DND-41 (cell line): ENCODE measurements around the gene VCX.
A peak's percentile ranks its signal among the peaks of the same experiment; 100 is the strongest.

Experiments used
- ATAC-seq: fragments of 200-7000 bp; cut with Tn5 transposase; 3 replicates; pipeline ENCODE4 v1.9.1; 2021; ENCODE audit warnings: low read depth; ENCODE audit not compliant: insufficient read depth
- DNase-seq: peaks from one replicate; pipeline ENCODE4 v3.0.0-alpha.2; 2020
- H2AFZ ChIP-seq: 2 replicates; pipeline ENCODE4 v1.6.0; 2012; ENCODE audit warnings: low read depth, low read length
- H3K27ac ChIP-seq: 2 replicates; pipeline ENCODE4 v1.5.1; 2012; ENCODE audit warnings: low read length, inconsistent platforms
- H3K27me3 ChIP-seq: fragments of 200-600 bp; sonication (generic); 2 replicates; pipeline ENCODE4 v1.6.0; 2012; ENCODE audit warnings: low read length, mild to moderate bottlenecking, inconsistent platforms; ENCODE audit not compliant: insufficient read depth, poor library complexity
- H3K36me3 ChIP-seq: 2 replicates; pipeline ENCODE4 v1.5.1; 2012; ENCODE audit warnings: low read length, inconsistent platforms; ENCODE audit not compliant: insufficient read depth
- H3K4me1 ChIP-seq: 2 replicates; pipeline ENCODE4 v1.5.1; 2012; ENCODE audit warnings: mild to moderate bottlenecking, low read length; ENCODE audit not compliant: insufficient read depth
- H3K4me2 ChIP-seq: 2 replicates; pipeline ENCODE4 v1.6.0; 2012; ENCODE audit warnings: mild to moderate bottlenecking, moderate library complexity, low read length, inconsistent platforms; ENCODE audit not compliant: insufficient read depth
- H3K4me3 ChIP-seq, 2 experiments: fragments of 200-600 bp in 1 of 2; shearing (Covaris generic) in 1 of 2; 2 replicates each; pipeline ENCODE4 v1.5.1; 2012 to 2016; ENCODE audit warnings: inconsistent platforms in 2 of 2, low read length in 2 of 2, mild to moderate bottlenecking in 2 of 2, low read depth in 1 of 2, moderate library complexity in 1 of 2
- H3K79me2 ChIP-seq: 2 replicates; pipeline ENCODE4 v1.6.0; 2012; ENCODE audit warnings: low read length, inconsistent platforms; ENCODE audit not compliant: insufficient read depth
- H3K9ac ChIP-seq: 2 replicates; pipeline ENCODE4 v1.6.0; 2012; ENCODE audit warnings: low read depth, mild to moderate bottlenecking, inconsistent platforms, low read length, moderate library complexity
- H3K9me3 ChIP-seq: 2 replicates; pipeline ENCODE4 v1.5.1; 2012; ENCODE audit warnings: low read length, moderate library complexity, mild to moderate bottlenecking, inconsistent platforms; ENCODE audit not compliant: insufficient read depth, severe bottlenecking
- H4K20me1 ChIP-seq: 2 replicates; pipeline ENCODE4 v1.6.0; 2012; ENCODE audit warnings: low read length; ENCODE audit not compliant: insufficient read depth
- EZH2 ChIP-seq: IDR thresholded peaks from 3 replicates; pipeline ENCODE4 v1.6.1; 2012; ENCODE audit warnings: borderline replicate concordance, low read depth, mild to moderate bottlenecking, moderate library complexity, low read length, inconsistent platforms; ENCODE audit not compliant: severe bottlenecking
- TF ChIP-seq, protein P1 (sequence below): IDR thresholded peaks from 2 replicates; pipeline ENCODE4 v1.5.1; 2012; ENCODE audit warnings: borderline replicate concordance, low read length, moderate library complexity, mild to moderate bottlenecking; ENCODE audit not compliant: poor library complexity, severe bottlenecking; ENCODE audit errors: extremely low read depth

VCX gene

DNA sequence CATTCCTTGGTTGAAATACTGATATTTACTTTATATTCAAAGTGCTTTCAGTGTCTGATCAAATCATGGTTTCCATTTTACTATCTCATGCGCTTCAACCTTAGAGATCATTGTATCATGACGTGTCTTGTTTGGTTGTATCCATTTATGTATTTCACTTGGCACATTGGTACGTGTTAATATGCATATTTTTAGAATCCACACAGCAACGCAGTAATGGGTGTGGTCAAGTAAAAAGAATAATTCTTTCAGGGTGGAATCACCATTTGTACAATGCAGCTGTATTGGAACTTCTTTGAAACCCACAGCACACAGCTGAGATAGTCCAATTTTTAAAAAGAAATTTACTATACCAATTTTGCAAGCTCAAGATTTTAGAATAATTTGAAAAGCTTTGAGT, 29.1 kb downstream of the VCX start:
- H3K9me3 ChIP-seq: no peaks in the 10 kb centered on the region

DNA sequence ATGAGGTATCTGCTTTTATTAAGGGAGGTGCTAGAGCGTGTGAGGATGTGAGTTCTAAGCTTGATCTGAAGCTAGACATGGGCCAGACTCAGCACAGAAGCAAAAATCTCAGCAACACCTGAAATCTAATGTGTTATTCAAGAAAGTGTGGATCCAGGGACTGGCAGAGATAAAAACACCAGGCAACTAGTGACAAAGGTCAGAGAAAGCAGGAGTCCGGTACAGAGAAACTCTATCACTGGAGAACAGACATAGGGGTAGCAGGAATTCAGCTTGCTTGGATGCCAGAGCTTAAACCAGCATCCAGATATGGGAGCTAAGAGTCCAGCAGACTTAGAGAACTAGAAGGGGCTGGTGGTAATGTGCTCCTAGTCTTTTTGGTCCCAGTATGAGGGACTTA, 34.0 kb downstream of the VCX start:
- TF ChIP-seq EZH2: no peak
- no peak for DNase-seq
- no peak overlapping the region for H2AFZ ChIP-seq

More for the DNA sequence above, 29.1 kb downstream of the VCX start:
- no peaks in the 10 kb centered on the region for H3K79me2 ChIP-seq
- no peak overlapping the region for H3K4me2 ChIP-seq
- H3K4me1 ChIP-seq: no peaks in the 10 kb centered on the region
- H3K27me3 ChIP-seq: no peaks in the 10 kb centered on the region
- H3K9ac ChIP-seq: no peak overlapping the region
- H2AFZ ChIP-seq: no peak overlapping the region
- H3K4me3 ChIP-seq: no peak overlapping the region
- no peak for DNase-seq
- no peak overlapping the region for H3K27ac ChIP-seq
- H3K36me3 ChIP-seq: no peaks in the 10 kb centered on the region
- no peaks in the 10 kb centered on the region for H4K20me1 ChIP-seq
- TF ChIP-seq, protein P1, sequence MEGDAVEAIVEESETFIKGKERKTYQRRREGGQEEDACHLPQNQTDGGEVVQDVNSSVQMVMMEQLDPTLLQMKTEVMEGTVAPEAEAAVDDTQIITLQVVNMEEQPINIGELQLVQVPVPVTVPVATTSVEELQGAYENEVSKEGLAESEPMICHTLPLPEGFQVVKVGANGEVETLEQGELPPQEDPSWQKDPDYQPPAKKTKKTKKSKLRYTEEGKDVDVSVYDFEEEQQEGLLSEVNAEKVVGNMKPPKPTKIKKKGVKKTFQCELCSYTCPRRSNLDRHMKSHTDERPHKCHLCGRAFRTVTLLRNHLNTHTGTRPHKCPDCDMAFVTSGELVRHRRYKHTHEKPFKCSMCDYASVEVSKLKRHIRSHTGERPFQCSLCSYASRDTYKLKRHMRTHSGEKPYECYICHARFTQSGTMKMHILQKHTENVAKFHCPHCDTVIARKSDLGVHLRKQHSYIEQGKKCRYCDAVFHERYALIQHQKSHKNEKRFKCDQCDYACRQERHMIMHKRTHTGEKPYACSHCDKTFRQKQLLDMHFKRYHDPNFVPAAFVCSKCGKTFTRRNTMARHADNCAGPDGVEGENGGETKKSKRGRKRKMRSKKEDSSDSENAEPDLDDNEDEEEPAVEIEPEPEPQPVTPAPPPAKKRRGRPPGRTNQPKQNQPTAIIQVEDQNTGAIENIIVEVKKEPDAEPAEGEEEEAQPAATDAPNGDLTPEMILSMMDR: no peak
- TF ChIP-seq EZH2: no peak
- no peak for ATAC-seq

DNA sequence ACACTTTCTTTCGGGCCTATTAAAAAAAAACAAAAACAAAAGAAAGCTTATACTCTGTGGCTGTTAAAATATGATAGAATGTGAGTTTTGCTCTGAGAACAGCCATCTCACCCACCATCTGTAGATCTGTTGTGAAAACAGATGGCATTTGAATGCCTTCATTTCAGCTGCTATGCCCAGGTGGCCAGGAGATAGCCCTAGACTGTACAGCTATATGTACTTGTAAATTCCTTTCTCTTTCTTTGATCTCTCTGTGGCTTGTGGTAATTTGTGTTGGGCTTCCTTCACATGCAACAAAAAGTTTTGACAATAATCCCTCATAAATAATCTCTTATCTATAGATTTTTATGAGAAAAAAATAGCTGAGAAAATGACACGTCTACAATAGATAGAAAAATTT, 46.2 kb downstream of the VCX start:
- peak; percentile 76 for DNase-seq

More for the DNA sequence above, 34.0 kb downstream of the VCX start:
- Histone ChIP-seq H3K4me3 (no peak overlapping the region), H3K9ac (no peak overlapping the region), H3K4me1 (no peaks in the 10 kb centered on the region), H3K79me2 (no peaks in the 10 kb centered on the region), H3K27ac (no peak overlapping the region), H3K9me3 (no peaks in the 10 kb centered on the region), H3K36me3 (no peaks in the 10 kb centered on the region), H3K27me3 (no peaks in the 10 kb centered on the region), H4K20me1 (no peaks in the 10 kb centered on the region), H3K4me2 (no peak overlapping the region)
- ATAC-seq: no peak

DNA sequence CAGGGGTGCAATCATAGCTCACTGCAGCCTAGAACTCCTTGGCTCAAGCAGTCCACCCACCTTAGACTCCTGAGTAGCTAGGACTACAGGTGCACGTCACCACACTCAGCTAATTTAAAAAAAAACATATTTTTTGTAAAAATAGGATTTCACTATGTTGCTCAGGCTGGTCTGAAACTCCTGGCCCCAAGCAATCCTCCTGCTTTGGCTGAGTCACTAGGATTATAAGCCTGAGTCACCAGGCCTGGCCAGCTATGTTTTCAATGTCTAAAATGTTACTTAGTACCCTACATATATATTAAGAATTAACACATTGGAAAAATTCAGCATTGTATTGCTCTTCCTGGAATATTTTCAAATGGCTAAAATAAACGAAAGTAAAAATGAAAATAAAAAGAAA, 46.7 kb downstream of the VCX start:
- DNase-seq (peak; percentile 7), ATAC-seq (peak; percentile 45)
- Histone ChIP-seq H3K9ac (peak overlapping the region; percentile 34), H3K27me3 (no peaks in the 10 kb centered on the region), H2AFZ (no peak overlapping the region), H3K4me3 (no peak overlapping the region), H3K79me2 (no peaks in the 10 kb centered on the region), H4K20me1 (no peaks in the 10 kb centered on the region), H3K27ac (peak overlapping the region; percentile 88), H3K4me1 (peaks cover 27% of the 10 kb centered on the region), H3K9me3 (peaks cover 7% of the 10 kb centered on the region), H3K36me3 (no peaks in the 10 kb centered on the region), H3K4me2 (peak overlapping the region; percentile 57)
- TF ChIP-seq EZH2: no peak
- TF ChIP-seq, protein P1: no peak

More for the DNA sequence above, 46.2 kb downstream of the VCX start:
- Histone ChIP-seq H2AFZ (peak overlapping the region; percentile 56; the same call in 1 of the 2 replicates), H4K20me1 (no peaks in the 10 kb centered on the region), H3K4me1 (peaks cover 27% of the 10 kb centered on the region), H3K27me3 (no peaks in the 10 kb centered on the region), H3K36me3 (no peaks in the 10 kb centered on the region), H3K4me2 (peak overlapping the region; percentile 57), H3K9ac (peak overlapping the region; percentile 44), H3K4me3 (peak overlapping the region in 1 of 2 experiments; percentile 46; a peak in 2 of 4 replicates), H3K9me3 (peaks cover 7% of the 10 kb centered on the region), H3K79me2 (no peaks in the 10 kb centered on the region), H3K27ac (peak overlapping the region; percentile 88)
- ATAC-seq: peak; percentile 98
- TF ChIP-seq, protein P1: no peak
- no peak for TF ChIP-seq EZH2
